ENCODE measurements around the gene HAUS6.

The HAUS6 gene

GRCh38 chr9:19148187-19148586, 45.5 kb upstream of the HAUS6 start:
- no peaks in the 10 kb centered on the region for H3K4me1 ChIP-seq (ENCODE audit: control insufficient read depth in 1 of 2, insufficient read depth in 2 of 2, low read length in 2 of 2)
- no peak overlapping the region for H4K91ac ChIP-seq (ENCODE audit: low read depth, low read length)
- no peak overlapping the region for H3K4me3 ChIP-seq (ENCODE audit: low read depth, low read length)
- no peak overlapping the region for H3K18ac ChIP-seq (ENCODE audit: low read length)
- H2BK5ac ChIP-seq (ENCODE audit: low read depth, low read length, poor library complexity): no peak overlapping the region
- no peaks in the 10 kb centered on the region for H3K36me3 ChIP-seq (ENCODE audit: control insufficient read depth in 1 of 2, insufficient read depth in 2 of 2, low read length in 2 of 2)
- H3K27me3 ChIP-seq (ENCODE audit: insufficient read depth, low read length): no peaks in the 10 kb centered on the region
- WGBS (ENCODE audit: extremely low coverage, insufficient coverage, insufficient read length): no CpG with 5 or more reads among the region's 5 CpGs
- no peak overlapping the region for H3K14ac ChIP-seq (ENCODE audit: low read length)
- no peak overlapping the region for H3K4me2 ChIP-seq (ENCODE audit: low read length)
- no peaks in the 10 kb centered on the region for H3K79me1 ChIP-seq (ENCODE audit: low read length)
- no peak overlapping the region for H3K4ac ChIP-seq (ENCODE audit: low read depth, low read length)
- no peak overlapping the region for H3K9ac ChIP-seq (ENCODE audit: low read length)
- no peak overlapping the region for H2AK5ac ChIP-seq (ENCODE audit: low read length)
- no peak for DNase-seq
- no peaks in the 10 kb centered on the region for H3K79me2 ChIP-seq (ENCODE audit: control insufficient read depth, insufficient read depth, low read length, poor library complexity)
- H4K12ac ChIP-seq (ENCODE audit: low read depth, low read length): no peak overlapping the region
- no peak overlapping the region for H2AFZ ChIP-seq (ENCODE audit: insufficient read depth, low read length, poor library complexity)
- no peak overlapping the region for H4K8ac ChIP-seq (ENCODE audit: low read depth, low read length)
- H3K23ac ChIP-seq (ENCODE audit: low read length): no peak overlapping the region
- no peak overlapping the region for H3K27ac ChIP-seq (ENCODE audit: low read depth, low read length)
- no peak overlapping the region for H2BK120ac ChIP-seq (ENCODE audit: insufficient read depth, low read length, poor library complexity)
- no peak overlapping the region for H2BK12ac ChIP-seq (ENCODE audit: low read length)
- H3K9me3 ChIP-seq (ENCODE audit: insufficient read depth, low read depth, low read length): no peaks in the 10 kb centered on the region

GRCh38 chr9:19146441-19147024, 43.8 kb upstream of the HAUS6 start:
- Histone ChIP-seq H3K27me3 (ENCODE audit: insufficient read depth, low read length) (no peaks in the 10 kb centered on the region), H2BK5ac (ENCODE audit: low read depth, low read length, poor library complexity) (no peak overlapping the region), H3K4me3 (ENCODE audit: low read depth, low read length) (no peak overlapping the region), H2AK5ac (ENCODE audit: low read length) (no peak overlapping the region), H2BK120ac (ENCODE audit: insufficient read depth, low read length, poor library complexity) (no peak overlapping the region), H3K23ac (ENCODE audit: low read length) (no peak overlapping the region), H3K79me2 (ENCODE audit: control insufficient read depth, insufficient read depth, low read length, poor library complexity) (no peaks in the 10 kb centered on the region), H4K91ac (ENCODE audit: low read depth, low read length) (no peak overlapping the region), H3K4ac (ENCODE audit: low read depth, low read length) (no peak overlapping the region), H2AFZ (ENCODE audit: insufficient read depth, low read length, poor library complexity) (no peak overlapping the region), H3K36me3 (ENCODE audit: control insufficient read depth in 1 of 2, insufficient read depth in 2 of 2, low read length in 2 of 2) (no peaks in the 10 kb centered on the region), H3K14ac (ENCODE audit: low read length) (no peak overlapping the region), H4K12ac (ENCODE audit: low read depth, low read length) (no peak overlapping the region), H2BK12ac (ENCODE audit: low read length) (no peak overlapping the region), H3K9me3 (ENCODE audit: insufficient read depth, low read depth, low read length) (no peaks in the 10 kb centered on the region), H3K9ac (ENCODE audit: low read length) (no peak overlapping the region), H4K8ac (ENCODE audit: low read depth, low read length) (no peak overlapping the region), H3K4me2 (ENCODE audit: low read length) (no peak overlapping the region), H3K18ac (ENCODE audit: low read length) (no peak overlapping the region), H3K4me1 (ENCODE audit: control insufficient read depth in 1 of 2, insufficient read depth in 2 of 2, low read length in 2 of 2) (no peaks in the 10 kb centered on the region), H3K79me1 (ENCODE audit: low read length) (no peaks in the 10 kb centered on the region), H3K27ac (ENCODE audit: low read depth, low read length) (no peak overlapping the region)
- DNase-seq: no peak
- no CpG with 5 or more reads among the region's 7 CpGs for WGBS (ENCODE audit: extremely low coverage, insufficient coverage, insufficient read length)

- Histone ChIP-seq H3K14ac (ENCODE audit: low read length) (no peak overlapping the region), H3K36me3 (ENCODE audit: control insufficient read depth in 1 of 2, insufficient read depth in 2 of 2, low read length in 2 of 2) (no peaks in the 10 kb centered on the region), H3K9me3 (ENCODE audit: insufficient read depth, low read depth, low read length) (no peaks in the 10 kb centered on the region), H3K79me2 (ENCODE audit: control insufficient read depth, insufficient read depth, low read length, poor library complexity) (no peaks in the 10 kb centered on the region), H2AK5ac (ENCODE audit: low read length) (no peak overlapping the region), H3K27me3 (ENCODE audit: insufficient read depth, low read length) (no peaks in the 10 kb centered on the region), H3K4ac (ENCODE audit: low read depth, low read length) (no peak overlapping the region), H3K79me1 (ENCODE audit: low read length) (no peaks in the 10 kb centered on the region), H4K8ac (ENCODE audit: low read depth, low read length) (no peak overlapping the region), H2BK12ac (ENCODE audit: low read length) (no peak overlapping the region), H3K4me2 (ENCODE audit: low read length) (no peak overlapping the region), H3K4me3 (ENCODE audit: low read depth, low read length) (no peak overlapping the region), H3K18ac (ENCODE audit: low read length) (no peak overlapping the region), H2AFZ (ENCODE audit: insufficient read depth, low read length, poor library complexity) (no peak overlapping the region), H4K91ac (ENCODE audit: low read depth, low read length) (no peak overlapping the region), H3K27ac (ENCODE audit: low read depth, low read length) (no peak overlapping the region), H3K4me1 (ENCODE audit: control insufficient read depth in 1 of 2, insufficient read depth in 2 of 2, low read length in 2 of 2) (no peaks in the 10 kb centered on the region), H4K12ac (ENCODE audit: low read depth, low read length) (no peak overlapping the region), H2BK5ac (ENCODE audit: low read depth, low read length, poor library complexity) (no peak overlapping the region), H3K9ac (ENCODE audit: low read length) (no peak overlapping the region), H2BK120ac (ENCODE audit: insufficient read depth, low read length, poor library complexity) (no peak overlapping the region), H3K23ac (ENCODE audit: low read length) (no peak overlapping the region)
- DNase-seq: no peak
- WGBS (ENCODE audit: extremely low coverage, insufficient coverage, insufficient read length): no CpG with 5 or more reads among the region's 5 CpGs
These were observed 43.2 kb upstream of the HAUS6 start for GRCh38 chr9:19145881-19146280.

DNA sequence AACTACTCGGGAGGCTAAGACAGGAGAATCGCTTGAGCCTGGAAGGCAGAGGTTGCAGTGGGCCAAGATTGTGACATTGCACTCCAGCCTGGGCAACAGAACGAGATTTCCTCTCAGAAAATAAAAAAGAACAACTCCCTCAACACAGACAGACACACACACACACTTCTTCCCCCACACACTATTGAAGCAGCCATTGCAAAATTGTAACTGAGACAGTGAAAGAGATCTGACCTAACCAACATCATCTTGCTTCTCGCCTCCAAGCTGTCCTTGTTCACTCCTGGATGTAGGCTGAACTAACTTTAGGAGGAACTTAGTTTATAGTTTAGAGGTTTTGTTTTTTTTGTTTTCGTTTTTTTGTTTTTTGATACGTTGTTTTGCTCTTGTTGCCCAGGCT, 37.6 kb upstream of the HAUS6 start:
- Histone ChIP-seq H2AK5ac (ENCODE audit: low read length) (no peak overlapping the region), H4K8ac (ENCODE audit: low read depth, low read length) (no peak overlapping the region), H2BK120ac (ENCODE audit: insufficient read depth, low read length, poor library complexity) (no peak overlapping the region), H3K23ac (ENCODE audit: low read length) (no peak overlapping the region), H4K91ac (ENCODE audit: low read depth, low read length) (no peak overlapping the region), H3K14ac (ENCODE audit: low read length) (no peak overlapping the region), H3K9ac (ENCODE audit: low read length) (no peak overlapping the region), H3K36me3 (ENCODE audit: control insufficient read depth in 1 of 2, insufficient read depth in 2 of 2, low read length in 2 of 2) (no peaks in the 10 kb centered on the region), H3K27ac (ENCODE audit: low read depth, low read length) (no peak overlapping the region), H3K79me2 (ENCODE audit: control insufficient read depth, insufficient read depth, low read length, poor library complexity) (no peaks in the 10 kb centered on the region), H3K79me1 (ENCODE audit: low read length) (no peaks in the 10 kb centered on the region), H2BK5ac (ENCODE audit: low read depth, low read length, poor library complexity) (no peak overlapping the region), H4K12ac (ENCODE audit: low read depth, low read length) (no peak overlapping the region), H3K18ac (ENCODE audit: low read length) (no peak overlapping the region), H3K27me3 (ENCODE audit: insufficient read depth, low read length) (no peaks in the 10 kb centered on the region), H3K4ac (ENCODE audit: low read depth, low read length) (no peak overlapping the region), H3K4me2 (ENCODE audit: low read length) (no peak overlapping the region), H3K9me3 (ENCODE audit: insufficient read depth, low read depth, low read length) (no peaks in the 10 kb centered on the region), H2AFZ (ENCODE audit: insufficient read depth, low read length, poor library complexity) (no peak overlapping the region), H2BK12ac (ENCODE audit: low read length) (no peak overlapping the region), H3K4me3 (ENCODE audit: low read depth, low read length) (no peak overlapping the region), H3K4me1 (ENCODE audit: control insufficient read depth in 1 of 2, insufficient read depth in 2 of 2, low read length in 2 of 2) (no peaks in the 10 kb centered on the region)
- no peak for DNase-seq
- WGBS (ENCODE audit: extremely low coverage, insufficient coverage, insufficient read length): 100% methylated on average over 2 of the region's 6 CpGs
